Measurements from ENCODE around the gene WDFY4.

WDFY4 gene

GRCh38 chr10:48656241-48656913 is 28.3 kb upstream of the WDFY4 start:
- DNase-seq (ENCODE audit: low read depth in 2 of 2) = peak; percentile 62 to 66

DNA sequence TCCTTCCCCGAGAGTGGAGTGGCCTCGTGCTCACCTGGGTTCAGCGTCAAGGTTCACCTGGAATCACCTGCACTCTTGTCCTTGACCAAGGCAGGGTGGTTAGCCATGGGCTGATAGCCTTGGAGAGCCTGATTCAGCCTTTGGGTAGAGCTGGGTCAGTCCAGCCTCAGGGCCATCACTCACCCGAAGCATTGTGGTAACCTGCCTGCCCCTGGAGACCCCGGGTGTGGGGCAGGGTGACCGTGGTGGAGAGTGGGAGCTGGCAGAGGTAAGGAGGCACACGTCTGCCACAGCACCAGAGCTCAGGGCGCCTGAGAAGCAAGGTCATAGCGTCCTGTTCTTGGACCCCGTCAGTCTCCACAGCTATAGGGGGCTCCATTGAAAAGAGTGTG is 27.8 kb upstream of the WDFY4 start:
- DNase-seq (ENCODE audit: low read depth in 2 of 2) = no peak

DNA sequence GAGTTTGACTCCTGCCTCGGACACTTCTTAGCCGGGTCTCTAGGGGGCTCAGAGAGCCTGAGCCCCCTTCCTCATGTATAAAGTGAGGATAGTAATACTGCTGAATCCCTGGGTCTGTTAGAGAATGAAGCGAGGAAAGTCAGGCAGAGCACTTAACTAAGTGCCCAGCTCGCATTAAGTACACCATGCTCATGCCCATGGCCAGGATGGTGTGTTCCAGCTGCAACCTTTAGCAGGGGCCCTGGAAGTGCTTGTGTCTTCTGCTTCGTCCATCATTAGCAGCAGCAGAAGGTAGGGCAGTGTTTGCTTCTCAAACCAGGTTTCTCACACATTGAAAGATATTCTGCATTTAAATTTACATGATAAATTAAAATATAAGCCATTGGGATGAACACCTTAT is 27.3 kb upstream of the WDFY4 start:
- DNase-seq (ENCODE audit: low read depth in 2 of 2) = no peak

GRCh38 chr10:48658243-48658974 is 26.3 kb upstream of the WDFY4 start:
- peak in 1 of 2 donors; percentile 24 for DNase-seq (ENCODE audit: low read depth in 2 of 2)

DNA sequence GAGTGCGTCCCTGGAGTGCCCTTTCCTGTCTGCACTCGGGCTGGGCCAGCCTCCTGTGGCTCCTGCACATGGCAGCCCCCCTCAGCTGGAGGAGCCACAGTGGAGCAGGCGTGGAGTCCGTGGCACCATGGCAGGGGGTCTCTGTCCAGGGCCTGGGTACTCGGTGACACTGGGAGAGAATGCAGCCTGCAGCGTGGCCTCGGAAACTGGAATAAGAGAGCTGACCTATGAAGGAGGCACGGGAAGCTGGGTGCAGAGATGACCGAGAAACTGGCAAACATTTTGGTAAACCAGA is 25.8 kb upstream of the WDFY4 start:
- no peak for DNase-seq (ENCODE audit: low read depth in 2 of 2)

DNA sequence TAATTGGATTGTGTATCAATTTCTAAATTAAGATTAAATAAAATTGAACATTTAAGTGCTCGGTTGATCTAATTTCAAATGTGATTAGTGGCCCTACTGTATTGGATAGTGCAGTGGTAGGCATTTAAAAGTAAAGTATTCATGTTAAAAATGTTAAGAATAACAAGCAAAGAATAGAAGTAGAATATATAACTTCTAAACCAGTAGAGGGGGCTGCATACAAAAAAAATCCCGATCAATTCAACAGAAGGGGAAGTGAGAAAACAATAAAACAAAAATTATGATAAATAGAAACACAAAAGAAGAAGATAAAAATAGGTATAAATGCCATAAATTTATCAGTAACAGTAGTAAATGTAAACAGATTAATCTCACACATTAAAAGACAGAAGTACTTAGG is 24.9 kb upstream of the WDFY4 start:
- DNase-seq (ENCODE audit: low read depth in 2 of 2) = no peak

GRCh38 chr10:48661441-48661840 is 23.2 kb upstream of the WDFY4 start:
- DNase-seq (ENCODE audit: low read depth in 2 of 2) = no peak

DNA sequence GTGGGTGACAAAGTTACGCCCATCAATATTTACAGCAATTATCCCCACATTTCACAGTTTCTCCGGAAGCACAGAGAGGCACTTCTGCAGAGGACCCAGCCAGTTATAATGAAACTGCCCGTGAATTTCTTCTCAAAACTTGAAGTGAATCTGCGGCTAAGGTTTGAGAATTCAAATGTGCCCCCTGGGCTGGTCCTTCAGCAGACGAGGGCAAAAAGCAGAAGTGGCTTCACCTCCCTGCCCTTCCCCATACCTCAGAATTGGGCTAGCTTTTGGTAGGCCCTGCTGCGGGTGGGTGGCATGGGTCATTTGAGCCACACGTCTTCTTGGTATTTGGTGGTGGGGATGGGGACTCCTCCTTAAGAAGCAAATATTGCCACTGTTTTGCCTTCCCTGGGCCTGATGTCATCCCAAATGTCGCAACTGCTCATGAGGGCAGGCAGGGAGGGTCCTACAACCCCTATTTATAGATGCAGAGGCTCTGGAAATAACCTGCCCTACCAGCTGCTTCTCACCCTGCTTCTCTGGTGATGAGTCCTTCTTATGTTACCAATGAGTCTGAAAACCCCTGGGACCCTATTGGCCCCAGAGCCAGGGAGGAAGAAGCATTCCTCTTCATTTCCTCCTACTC is 16.6 kb upstream of the WDFY4 start:
- no peak for DNase-seq (ENCODE audit: low read depth in 2 of 2)

GRCh38 chr10:48670978-48671913 is 13.4 kb upstream of the WDFY4 start:
- DNase-seq (ENCODE audit: low read depth in 2 of 2) = no peak

GRCh38 chr10:48671914-48672595 is 12.6 kb upstream of the WDFY4 start:
- DNase-seq (ENCODE audit: low read depth in 2 of 2) = no peak

- no peak for DNase-seq (ENCODE audit: low read depth in 2 of 2)
Observed at GRCh38 chr10:48672596-48673265, 11.9 kb upstream of the WDFY4 start.

GRCh38 chr10:48677625-48678024 is 7.0 kb upstream of the WDFY4 start:
- no peak for DNase-seq (ENCODE audit: low read depth in 2 of 2)

GRCh38 chr10:48678041-48678440 is 6.6 kb upstream of the WDFY4 start:
- no peak for DNase-seq (ENCODE audit: low read depth in 2 of 2)

DNA sequence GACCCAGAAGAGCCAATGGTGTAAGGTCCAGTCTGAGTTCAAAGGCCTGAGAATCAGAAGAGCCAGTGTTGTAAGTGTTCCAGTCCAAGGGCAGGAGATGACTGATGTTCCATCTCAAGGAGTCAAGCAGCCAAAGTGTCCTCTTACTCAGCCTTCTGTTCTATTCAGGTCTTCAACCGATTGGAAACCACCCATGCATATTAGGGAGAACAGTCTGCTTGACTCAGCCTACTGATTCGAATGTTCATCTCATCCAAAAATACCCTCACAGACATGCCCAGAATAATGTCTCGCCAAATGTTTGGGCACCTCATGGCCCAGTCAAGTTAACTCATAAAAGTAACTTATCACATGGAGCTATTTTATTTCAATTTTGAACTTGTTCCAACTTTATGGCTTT is 2.9 kb upstream of the WDFY4 start:
- DNase-seq (ENCODE audit: low read depth in 2 of 2) = no peak

DNA sequence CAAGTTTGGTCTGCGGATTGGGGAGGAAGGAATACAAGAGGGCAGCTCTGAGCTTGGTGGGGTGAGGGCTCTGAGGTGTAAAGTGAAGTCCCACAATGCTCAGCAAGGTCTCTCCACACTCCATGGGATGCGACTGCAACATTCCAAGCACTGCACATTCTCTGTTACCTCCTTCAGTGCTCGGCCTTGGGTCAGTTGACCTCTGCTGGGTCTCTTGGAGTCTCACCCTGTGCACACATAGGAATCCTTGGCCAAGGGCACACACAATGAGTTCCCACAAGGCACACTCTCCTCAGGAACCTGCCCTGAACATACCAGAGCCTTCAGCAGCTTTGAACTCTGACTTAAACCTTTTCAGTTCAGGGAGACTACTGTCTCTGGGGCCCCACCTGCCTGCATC is 2.4 kb upstream of the WDFY4 start:
- no peak for DNase-seq (ENCODE audit: low read depth in 2 of 2)

DNA sequence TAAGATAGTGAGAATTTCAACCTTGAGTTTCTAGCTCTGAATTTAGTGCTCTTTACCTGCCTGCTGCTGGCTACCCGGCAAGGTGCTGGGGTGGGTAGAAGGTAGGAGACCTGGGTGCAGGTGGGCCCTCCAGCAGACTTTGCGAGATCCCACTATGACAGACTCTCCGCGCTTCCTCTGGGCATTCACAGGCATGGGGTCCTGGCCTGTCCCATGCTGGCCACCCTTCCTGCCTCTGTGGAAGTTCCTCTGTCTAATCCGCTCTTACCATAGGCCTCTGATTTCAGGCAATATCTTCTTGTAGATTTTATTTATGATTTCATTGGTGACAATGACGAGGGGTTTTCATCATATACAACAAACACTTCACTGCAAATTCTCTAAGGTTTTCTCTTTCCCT is 1.2 kb upstream of the WDFY4 start:
- no peak for DNase-seq (ENCODE audit: low read depth in 2 of 2)

DNA sequence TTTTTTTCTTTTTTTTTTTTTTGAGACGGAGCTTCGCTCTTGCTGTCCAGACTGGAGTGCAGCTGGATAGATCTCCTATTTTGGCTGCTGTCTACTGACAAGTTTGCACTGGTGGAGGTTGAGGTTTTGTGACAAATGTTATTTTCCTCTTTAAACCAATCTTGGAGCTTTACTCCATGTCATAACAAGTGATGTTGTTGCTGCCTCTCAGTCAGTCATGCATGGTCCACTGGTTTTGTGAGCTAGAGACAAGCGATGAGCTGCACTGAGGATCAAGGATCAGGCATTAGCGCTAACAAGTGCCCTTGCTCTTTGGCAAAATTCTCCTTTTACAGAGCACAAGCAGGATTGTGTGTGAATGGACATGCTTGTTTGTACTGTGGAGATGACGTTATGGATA is 805 bp upstream of the WDFY4 start:
- DNase-seq (ENCODE audit: low read depth in 2 of 2) = no peak

GRCh38 chr10:48684463-48684791 is 246 bp upstream of the WDFY4 start:
- no peak for DNase-seq (ENCODE audit: low read depth in 2 of 2)

- no peak for DNase-seq (ENCODE audit: low read depth in 2 of 2)
Observed at GRCh38 chr10:48685731-48686130, 1.1 kb downstream of the WDFY4 start.

DNA sequence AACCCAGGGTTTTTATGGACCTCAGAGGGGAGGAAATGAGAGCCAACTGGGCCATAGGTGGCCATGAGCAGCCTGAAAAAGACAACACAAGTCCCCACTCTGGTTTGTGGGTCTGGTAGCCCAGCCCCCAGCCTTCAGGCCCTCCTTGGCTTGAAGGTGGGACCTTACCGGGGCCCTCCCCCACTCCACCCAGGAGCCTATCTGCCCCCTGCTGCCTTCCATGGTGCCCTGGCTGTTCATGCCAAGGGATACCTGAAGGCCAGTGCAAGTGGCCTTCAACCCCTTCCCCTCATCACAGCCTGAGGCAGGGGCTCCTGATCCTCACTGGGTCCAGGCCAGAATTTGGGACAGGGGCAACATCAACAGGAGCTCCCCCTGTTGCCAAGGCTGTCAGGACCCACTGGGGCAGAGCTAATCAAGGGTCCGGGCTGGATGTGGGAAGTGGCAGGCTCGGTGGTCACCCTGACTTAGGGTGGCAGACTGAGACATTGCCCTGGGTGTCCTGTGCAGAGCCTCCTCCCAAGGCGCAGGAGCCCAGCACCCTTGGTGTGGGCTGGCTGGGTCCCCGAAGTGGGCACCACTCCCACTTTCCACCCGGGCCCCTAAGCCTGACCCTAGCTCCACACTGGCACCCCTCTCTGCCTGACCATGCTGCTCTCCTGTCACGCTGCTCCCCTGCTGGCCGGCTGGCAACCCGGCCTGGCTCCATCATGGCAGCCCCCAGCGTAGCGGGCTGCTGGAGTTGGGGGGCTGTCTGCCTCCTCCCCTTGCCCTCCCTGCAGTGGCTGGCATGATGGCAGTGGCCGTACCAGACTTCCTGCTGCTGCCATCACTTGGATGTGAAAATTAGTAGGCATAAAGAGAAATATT is 6.4 kb downstream of the WDFY4 start:
- no peak for DNase-seq (ENCODE audit: low read depth in 2 of 2)

Measured in stimulated activated CD8-positive, alpha-beta memory T cell treated with anti-CD3 and anti-CD28 coated beads, Interleukin-2, amount 100 ng/mL, for 1 hour (primary cell).